Pons (tissue), 1 donor: ENCODE measurements around the gene CST8.
A peak's percentile ranks its signal among the peaks of the same experiment; 100 is the strongest.
"Not testable (repeated sequence)": the region's sequence is repeated elsewhere in the genome, so short reads cannot be mapped to it uniquely, and the experiment has no call there.

Experiments used
- DNase-seq: peaks from one replicate; pipeline ENCODE4 v3.0.0-alpha.2; 2016; ENCODE audit warnings: low spot score

CST8 gene, protein sequence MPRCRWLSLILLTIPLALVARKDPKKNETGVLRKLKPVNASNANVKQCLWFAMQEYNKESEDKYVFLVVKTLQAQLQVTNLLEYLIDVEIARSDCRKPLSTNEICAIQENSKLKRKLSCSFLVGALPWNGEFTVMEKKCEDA

DNA sequence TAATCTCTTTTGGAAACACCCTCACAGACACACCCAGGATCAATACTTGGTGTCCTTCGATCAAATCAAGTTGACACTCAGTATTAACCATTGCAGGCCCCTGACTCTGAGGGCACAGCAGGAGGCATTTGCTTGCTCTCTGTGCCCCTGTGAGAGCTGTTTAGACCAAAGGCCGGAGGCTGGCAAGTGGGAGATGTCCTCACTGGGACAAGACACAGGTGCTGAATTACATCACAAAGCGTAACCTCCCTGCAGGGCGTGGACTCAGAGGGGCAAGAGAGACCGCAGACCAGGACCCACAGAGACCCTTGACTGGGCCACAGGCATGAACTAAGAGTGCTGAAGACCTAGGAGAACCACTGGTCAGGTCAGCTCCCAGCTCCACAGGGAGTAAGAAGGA lies at the start of gene CST8:
TSS of gene CST8 (plus strand) at position 301 of the 400 bp plus-strand sequence. CDS start 551 bp downstream, outside the sequence.
- DNase-seq = no peak

DNA sequence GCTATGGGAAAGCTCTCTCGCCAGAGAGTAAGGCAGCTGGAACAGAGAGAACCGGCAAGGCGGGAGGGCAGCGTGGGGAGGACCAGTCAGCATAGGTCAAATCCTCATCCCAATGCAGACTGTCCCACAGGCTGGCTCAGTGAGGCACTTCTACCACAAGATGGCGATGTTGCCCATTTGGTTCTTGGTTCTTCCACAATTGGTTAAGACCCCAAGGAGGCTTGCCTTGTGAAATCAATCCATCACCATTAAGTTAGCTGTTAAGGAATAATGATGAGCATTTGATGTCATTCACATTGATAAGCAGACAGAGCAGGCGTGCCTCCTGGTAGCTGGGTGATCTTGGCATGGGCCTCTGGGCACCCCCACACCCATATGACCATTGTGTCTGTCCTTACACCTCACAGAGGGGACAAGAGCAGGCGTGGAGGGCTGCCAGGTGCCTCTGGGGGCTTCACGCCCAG lies 49.0 kb upstream of the CST8 start:
- peak; percentile 86 for DNase-seq

DNA sequence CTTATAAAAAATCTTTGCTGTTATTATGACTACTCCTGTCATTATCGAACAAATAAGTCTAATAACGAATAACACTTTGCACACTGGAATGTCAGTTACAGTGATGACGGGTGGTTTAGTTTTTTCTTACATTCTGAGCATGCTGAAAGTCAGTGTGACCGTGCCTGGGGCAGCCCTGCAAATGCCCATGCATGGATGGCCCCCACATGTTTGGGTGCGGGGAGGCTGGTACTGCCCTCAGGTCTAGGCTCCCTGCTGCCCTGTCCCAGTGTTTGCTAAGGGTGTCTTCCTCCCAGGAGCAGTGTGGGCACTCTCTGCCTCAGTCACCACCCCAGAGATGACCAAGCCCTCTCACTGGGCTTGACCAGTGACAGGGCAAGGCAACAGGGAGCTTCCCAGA lies 48.5 kb upstream of the CST8 start:
- DNase-seq = no peak

DNA sequence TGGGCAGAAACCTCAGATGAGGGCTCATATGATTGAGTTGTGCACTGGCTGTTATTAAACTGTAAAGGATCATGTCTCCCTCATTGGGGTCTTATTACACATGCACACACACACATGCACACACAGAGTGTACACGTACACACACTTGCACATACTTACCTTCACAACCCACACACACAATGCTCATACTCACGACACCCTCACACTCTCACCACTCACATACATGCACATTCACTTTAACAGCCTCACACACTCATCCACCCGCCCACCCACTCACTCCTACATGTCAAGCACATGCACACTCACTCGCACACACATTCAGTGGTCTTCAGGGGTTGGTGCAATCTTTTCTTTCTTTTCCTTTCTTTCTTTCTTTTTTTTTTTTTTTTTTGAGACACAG lies 46.1 kb upstream of the CST8 start:
- DNase-seq = no peak

DNA sequence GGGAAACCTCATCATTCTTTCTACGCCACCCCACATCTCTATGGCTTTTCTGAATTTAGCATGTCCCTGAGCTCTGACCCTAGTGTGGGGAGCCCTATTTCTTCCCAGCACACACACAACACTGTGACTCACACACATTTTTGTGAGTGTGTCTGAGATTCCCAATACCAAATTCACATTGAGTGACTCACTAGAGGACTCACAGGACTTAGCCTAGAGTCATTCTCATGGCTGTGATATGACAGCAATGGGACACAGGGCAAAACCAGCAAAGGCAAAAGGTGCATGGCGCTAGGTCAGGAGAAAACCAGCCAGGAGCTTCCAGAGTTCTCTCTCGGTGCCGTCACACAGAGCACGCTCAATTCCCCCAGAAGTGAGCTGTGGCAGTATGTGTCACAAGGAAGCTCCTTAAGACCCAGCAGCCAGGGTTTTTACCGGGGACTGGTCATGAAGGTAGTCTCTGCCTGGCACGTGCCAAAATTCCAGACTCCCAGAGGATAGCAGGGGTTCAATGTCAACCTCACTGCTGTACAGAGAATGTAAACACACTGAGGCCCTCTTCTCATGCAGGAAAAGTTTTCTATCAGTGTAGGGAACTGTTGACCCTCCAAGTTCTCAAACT lies 45.2 kb upstream of the CST8 start:
- DNase-seq = no peak

DNA sequence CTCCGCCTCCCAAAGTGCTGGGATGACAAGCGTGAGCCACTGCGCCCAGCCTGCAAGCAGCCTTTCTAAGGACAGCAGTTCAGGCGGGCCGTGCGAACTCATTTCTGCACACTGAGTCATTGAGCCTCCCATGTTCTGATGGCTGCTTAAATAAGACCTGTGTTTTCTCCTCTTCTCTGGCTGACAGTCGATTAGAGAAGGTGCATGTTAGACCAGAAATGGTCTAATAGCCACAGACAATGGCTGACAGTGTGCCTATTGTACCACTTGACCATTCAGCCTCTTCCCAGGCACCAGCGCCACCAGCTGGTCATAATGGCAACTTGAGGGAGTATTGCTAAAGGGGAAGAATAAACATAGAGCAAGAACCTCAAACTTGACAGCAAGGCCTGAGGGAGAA lies 44.4 kb upstream of the CST8 start:
- peak; percentile 88 for DNase-seq

DNA sequence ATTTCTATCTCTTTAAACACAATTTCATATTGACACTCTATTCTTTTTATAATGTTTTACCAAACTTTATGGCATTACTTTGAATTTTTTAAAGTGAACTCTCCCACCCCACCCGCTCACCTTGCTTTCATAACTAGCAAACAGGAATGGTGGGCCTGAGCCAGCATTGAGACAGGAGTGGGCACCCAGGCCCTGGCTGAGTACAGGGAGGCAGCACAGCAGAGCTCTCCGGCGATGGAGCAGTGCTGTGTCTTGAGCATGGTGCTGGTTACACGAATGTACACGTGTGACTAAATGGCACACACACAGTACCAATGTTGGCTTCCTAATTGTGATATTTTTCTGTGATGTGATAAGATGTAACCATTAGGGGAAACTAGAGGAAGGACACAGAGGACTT lies 42.8 kb upstream of the CST8 start:
- no peak for DNase-seq

DNA sequence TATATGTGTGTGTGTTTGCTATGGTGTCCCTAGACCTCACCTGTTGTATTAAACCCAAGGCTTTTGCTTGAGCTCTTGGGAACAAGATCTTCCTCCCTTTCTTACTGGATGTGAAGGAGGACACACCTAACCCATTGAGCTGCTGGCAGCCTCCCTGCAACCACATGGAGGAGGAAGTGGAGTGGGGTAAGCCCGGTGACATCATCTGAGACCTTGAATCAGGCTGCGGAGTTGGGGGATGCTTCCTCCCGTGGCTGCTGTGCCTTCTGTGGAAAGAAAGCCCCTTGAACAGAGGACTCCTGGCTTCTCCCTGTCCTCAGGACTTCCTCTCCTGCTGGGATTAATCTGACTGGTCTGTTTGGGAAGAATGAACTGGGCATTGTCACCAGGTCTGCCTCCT lies 41.5 kb upstream of the CST8 start:
- no peak for DNase-seq

DNA sequence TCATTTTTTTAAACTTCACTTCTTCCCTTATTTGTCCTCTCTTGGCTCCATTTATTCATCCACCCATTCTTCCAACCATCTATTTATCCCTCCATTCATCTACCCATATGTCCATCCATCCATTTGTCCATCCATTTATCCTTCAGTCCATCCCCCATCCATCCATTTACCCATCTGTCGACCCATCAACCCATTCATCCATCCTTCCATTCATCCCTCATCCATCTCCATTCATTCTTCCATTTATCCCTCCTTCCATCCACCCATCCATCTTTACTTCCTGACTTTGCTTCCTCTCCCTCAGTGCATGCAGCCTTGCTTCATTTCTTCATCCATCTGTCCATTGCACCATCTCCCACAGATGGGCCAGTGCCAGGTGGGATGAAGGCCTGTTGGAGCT lies 40.0 kb upstream of the CST8 start:
- DNase-seq = no peak

DNA sequence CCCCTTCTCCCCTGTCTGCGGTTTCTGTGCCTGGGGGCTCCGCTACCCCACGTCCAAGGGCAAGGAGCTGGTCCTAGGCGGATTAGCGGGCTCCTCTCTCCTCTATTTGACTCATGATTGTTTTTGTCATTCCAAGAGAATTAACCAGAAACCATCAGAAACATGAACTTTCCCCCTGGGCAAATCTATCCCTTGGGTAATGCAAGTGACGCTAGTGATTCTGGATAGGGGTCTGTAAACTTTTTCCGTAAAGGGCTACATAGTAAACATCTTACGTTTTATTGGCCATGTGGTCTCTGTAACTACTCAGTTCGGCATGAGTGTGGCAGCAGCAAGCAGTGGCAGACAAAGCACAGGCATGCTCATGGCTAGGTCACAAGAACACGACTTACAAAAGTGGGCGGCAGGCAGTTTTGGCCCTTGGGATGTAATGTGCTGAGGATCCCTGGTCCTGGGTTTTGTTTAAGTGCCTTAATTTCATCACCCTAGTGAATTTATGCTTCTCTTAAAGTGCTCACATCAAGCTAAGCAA lies 38.9 kb upstream of the CST8 start:
- DNase-seq = no peak

DNA sequence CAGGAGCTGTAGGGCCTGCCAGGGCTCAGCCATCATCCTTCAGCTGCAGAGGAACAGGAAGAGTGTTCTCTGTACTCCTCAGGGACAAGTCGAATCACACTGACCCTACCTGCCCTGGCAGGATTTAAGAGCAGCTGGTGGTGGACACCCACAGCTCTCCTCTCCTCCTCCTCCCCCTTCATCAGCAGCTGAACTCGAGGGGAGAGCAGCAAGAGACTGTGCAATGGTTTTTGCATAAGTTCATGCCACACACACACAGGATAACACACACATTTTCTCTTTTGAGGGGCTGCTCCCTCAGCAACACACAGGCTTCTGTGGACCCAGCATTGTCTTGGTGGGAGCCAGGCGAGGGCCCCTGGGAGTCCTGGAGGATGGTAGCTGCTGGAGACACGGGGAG lies 38.1 kb upstream of the CST8 start, which contains the start of gene CST11:
TSS of gene CST11 (minus strand) at position 101 of the 400 bp plus-strand sequence. CDS start at position 36, 65 bp downstream.
- DNase-seq = no peak

DNA sequence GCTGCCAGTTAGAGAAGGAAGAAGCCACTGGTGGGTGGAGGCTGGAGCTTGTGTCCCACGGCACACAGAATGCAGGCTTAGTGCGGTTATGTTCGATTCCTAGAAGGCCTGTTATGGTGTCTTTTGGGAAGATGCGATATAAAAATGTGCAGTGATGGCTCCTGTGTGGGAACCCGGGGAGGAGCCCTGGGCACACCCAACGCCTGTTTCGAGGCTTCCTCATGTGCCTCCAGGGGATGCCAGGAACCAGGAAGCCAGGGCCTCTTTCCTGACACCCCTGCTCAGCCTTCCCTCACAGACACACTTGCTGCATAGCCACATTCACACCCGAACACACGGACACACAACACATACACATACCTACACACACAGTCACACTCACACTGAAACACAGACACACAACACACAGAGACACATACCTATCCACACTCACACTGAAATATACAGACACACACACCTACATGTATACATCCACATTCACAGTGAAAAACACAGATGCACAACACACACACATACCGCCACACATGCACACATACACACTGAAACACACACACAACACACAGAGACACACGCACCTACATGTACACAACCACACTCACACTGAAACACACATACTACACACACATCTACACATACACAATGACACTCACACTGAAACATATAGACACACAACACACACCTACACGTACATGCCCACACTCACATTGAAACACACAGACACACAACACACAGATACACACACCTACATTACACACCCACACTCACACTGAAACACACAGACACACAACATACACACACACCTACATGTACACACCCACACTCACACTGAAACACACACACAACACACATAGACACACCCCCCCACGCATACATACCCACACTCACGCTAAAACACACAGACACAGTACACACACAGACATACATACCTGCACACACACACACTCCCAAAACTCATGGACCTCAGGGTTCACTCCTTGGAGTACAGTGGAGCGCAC lies 37.1 kb upstream of the CST8 start:
- DNase-seq = no peak

DNA sequence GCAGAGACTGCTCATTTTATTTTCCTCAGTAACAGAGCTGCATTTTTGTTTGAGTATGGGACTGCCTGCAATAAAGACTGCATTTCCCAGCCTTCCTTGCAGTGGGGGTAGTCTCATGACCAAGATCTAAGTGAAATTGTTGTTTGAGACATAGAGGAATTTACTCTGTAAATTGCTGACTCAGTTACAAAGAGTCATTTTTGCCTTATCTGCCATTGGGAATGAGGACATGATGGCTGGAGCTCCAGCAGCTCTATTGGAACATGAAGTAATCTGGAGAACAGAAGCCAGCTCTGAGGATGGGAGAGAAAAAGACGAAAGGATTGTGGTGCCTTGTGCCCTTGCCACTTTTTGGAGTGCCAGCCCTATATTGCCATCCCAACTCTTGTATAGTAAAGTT lies 36.1 kb upstream of the CST8 start:
- no peak for DNase-seq

DNA sequence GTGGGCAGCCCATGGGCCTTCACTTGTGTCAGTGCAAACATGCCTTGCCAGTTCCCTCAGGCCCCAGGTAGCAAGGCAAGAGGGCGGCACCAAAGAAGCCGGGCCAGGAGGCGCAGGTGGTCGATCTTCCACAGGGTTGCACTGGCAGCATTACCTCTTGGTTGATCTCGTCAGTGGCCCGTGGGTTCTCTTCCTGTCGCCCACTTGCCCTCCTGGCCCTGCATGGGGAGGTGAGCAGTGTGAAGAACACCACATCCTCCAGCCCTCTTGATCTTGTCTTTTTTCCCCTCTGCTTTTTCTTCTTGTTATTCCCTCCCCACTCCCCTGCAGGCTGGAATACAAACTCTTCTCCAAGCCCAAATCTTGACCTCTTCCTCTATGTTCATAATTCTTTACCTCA lies 35.3 kb upstream of the CST8 start:
- DNase-seq = no peak

DNA sequence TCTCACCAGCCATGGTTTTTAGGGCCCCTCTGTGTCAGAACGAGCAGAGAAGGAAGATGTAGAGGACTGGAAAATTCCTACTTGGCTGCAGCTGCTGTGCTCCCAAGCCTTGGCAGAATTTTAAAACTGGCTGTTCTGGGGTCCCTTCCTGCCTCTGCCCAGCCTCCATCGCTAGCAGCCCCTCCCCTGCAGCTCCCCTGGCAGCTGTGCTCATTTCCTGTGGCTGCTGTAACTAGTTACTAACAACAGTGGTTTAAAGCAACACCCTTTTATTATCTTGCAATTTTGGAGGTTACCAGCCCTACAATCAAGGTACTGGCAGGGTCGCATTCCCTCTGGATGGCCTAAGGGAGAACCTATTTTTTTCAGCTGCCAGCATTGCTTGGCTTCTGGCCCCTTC lies 34.5 kb upstream of the CST8 start:
- DNase-seq = no peak

DNA sequence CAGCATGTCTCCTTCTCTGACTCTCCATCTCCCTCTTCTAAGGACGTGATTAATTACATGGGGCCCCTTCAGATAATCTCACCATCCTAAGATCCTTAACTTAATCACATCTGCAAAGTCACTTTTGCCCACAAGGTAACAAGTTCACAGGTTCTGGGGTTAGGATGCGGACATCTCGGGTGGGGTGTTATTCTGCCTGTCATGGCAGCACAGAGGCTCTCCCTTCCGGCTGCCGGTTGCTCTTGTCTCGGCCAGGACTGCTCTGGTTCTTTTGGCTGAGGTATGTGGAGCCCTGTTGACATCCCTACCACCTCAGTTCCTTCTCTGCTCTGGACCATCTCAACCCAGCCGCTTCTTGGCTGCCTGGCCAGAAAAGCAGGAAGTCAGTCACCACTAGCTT lies 34.0 kb upstream of the CST8 start:
- DNase-seq = no peak

DNA sequence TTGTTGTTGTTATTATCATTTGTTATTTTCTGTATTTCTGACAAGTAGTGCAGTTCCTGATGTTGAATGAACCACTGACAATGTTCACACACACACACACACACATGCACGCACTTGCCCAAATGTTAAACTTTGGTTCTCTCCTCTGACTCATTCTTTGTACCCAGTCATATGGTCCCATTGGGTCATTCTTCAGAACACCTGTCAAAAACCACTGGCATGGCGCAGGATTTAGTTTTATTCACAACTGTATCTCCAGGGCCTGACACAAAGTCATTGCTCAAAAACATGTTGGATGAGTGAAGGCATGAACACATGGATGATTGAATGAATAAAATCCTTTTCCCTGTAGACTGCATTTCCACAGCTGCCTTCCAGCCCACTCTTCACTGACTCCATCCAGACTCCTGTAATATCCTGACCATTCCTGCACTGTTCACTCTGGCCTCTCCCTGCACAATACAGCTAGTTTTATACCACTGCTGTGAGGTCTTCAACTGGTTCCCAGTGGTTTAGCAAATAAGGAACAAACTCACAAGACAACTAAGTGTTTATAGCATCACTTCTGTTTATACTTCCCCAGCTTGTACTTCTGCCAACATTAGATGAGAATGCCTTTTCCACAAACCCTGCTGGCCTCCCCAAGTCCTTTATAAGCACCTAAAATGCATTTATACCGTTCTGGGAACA lies 31.3 kb upstream of the CST8 start:
- peak; percentile 42 for DNase-seq

DNA sequence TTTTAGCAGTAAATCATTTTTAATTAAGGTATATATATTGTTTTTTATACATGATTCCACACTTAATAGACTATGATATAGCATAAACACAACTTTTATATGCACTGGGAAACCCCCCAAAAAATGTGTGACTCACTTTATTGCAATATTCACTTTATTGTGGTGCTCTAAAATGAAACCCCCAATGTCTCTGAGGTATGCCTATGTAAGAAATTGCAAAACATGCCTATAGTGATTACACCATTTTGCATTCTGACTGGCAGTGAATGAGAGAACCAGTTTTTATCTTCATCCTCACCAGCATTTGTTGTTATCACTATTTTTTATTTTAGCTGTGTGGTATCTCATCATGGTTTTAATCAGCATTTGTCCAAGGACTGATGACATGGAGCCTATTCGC lies 29.7 kb upstream of the CST8 start:
- DNase-seq = no peak

DNA sequence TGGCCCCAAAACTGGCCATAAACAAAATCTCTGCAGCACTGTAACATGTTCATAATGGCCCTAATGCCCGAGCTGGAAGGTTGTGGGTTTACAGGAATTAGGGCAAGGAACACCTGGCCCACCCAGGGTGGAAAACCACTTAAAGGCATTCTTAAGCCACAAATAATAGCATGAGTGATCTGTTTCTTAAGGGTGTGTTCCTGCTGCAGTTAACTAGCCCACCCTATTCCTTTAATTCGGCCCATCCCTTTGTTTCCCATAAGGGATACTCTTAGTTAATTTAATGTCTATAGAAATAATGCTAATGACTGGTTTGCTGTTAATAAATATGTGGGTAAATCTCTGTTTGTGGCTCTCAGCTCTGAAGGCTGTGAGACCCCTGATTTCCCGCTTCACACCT lies 24.0 kb upstream of the CST8 start:
- not testable (repeated sequence) for DNase-seq

DNA sequence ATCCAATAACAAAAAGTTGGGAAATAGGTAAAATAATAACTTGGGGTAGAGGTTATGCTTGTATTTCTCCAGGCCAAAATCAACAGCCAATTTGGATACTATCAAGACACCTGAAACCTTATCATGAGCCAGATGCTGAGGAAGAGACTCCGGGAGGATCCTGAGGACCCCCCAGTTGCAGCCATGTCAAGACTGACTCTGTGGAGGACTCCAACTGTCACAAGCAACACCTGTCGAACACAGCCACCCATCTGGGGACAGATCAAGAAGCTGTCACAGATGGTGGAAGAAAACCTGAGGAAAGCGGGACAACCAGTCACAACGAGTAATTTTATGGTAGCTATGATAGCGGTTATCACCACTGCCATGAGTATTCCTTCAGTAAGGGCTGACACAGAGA lies 18.6 kb upstream of the CST8 start:
- DNase-seq = not testable (repeated sequence)

DNA sequence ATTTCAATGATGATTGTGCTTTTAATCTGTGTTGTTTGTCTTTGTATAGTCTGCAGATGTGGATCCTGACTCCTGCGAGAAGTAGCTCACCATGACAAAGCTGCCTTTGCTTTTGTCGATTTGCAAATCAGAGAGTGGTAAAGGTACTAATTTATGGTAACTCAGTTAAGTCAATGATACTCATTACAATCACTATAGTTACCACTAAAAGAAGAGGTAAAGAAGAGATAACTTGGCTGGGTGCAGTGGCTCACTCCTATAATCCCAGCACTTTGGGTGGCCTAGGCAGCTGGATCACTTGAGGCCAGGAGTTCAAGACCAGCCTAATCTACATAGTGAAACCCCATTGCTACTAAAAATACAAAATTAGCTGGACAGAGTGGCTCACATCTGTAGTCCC lies 17.6 kb upstream of the CST8 start:
- not testable (repeated sequence) for DNase-seq

DNA sequence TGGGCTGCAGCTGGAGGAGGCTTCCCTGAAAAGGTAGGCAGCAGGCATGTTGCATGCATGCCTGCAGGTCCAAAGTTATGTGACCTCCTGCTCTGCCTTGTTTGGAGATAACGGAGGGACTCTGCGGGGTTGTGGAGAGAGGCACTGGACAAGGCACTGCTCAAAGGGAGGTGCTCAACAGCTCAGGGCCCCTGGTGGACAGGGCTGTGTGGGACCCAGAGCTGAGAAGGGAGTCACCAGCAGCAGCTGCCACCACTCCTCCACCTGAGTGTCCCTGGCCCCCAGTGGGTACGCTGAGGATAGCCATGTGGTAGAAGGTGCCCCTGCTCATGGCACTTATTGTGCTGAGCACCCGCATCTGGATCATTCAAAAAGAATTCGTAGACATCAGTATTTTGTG lies 15.5 kb upstream of the CST8 start:
- DNase-seq = no peak
